Nephron progenitor cell (in vitro differentiated cells): Measurements from ENCODE around the gene ACTR6.

ENCODE experiments used
- DNase-seq: peaks from one replicate; pipeline ENCODE4 v3.0.0; 2021
- H3K27ac Mint-ChIP-seq: 2 replicates; pipeline ENCODE4 v1.8.0; 2021; ENCODE audit warnings: mild to moderate bottlenecking, moderate library complexity, mixed read lengths
- H3K27me3 Mint-ChIP-seq: 2 replicates; pipeline ENCODE4 v1.8.0; 2021; ENCODE audit warnings: mild to moderate bottlenecking, low read depth, mixed read lengths; ENCODE audit not compliant: poor library complexity
- H3K36me3 Mint-ChIP-seq: 2 replicates; pipeline ENCODE4 v1.8.0; 2021; ENCODE audit warnings: low read depth, mixed read lengths
- H3K4me1 Mint-ChIP-seq: 2 replicates; pipeline ENCODE4 v1.8.0; 2021; ENCODE audit warnings: mixed read lengths
- H3K4me3 Mint-ChIP-seq: 2 replicates; pipeline ENCODE4 v1.8.0; 2021; ENCODE audit warnings: mild to moderate bottlenecking, moderate library complexity, mixed read lengths
- H3K9me3 Mint-ChIP-seq: 2 replicates; pipeline ENCODE4 v1.8.0; 2021; ENCODE audit warnings: mild to moderate bottlenecking, moderate library complexity, mixed read lengths
- TF ChIP-seq, protein P1 (sequence below): fragments of 200-600 bp; sonication (generic); IDR thresholded peaks from 2 replicates; pipeline ENCODE4 v1.5.0; 2021; ENCODE audit warnings: antibody characterized with exemption

Gene ACTR6

DNA sequence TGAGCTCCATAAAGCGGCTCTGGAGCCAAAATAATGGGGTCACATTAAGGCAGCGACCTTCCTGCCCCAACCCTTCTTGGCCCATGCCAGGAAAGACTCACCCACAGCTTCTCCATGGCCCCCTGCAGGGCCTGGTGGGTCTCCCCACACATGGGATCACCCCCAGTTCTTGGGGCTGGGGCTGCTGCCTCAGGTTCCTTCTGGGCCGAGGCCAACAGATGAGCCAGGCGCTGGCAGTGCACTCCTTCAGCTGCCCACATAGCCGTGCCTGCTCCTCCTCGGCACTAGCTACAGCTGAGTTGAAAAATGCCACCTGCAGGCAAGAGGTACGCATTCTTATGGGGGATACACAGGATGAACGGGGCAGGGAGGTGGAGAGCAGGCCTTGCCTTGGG lies 43.2 kb upstream of the ACTR6 start:
- H3K4me3 Mint-ChIP-seq, result no peak overlapping the region
- H3K27ac Mint-ChIP-seq, result no peak overlapping the region
- H3K36me3 Mint-ChIP-seq, result peaks cover 6% of the 10 kb centered on the region
- no peaks in the 10 kb centered on the region for H3K4me1 Mint-ChIP-seq
- H3K9me3 Mint-ChIP-seq, result no peaks in the 10 kb centered on the region
- H3K27me3 Mint-ChIP-seq, result peaks cover 10% of the 10 kb centered on the region
- DNase-seq, result no peak
- TF ChIP-seq, protein P1, sequence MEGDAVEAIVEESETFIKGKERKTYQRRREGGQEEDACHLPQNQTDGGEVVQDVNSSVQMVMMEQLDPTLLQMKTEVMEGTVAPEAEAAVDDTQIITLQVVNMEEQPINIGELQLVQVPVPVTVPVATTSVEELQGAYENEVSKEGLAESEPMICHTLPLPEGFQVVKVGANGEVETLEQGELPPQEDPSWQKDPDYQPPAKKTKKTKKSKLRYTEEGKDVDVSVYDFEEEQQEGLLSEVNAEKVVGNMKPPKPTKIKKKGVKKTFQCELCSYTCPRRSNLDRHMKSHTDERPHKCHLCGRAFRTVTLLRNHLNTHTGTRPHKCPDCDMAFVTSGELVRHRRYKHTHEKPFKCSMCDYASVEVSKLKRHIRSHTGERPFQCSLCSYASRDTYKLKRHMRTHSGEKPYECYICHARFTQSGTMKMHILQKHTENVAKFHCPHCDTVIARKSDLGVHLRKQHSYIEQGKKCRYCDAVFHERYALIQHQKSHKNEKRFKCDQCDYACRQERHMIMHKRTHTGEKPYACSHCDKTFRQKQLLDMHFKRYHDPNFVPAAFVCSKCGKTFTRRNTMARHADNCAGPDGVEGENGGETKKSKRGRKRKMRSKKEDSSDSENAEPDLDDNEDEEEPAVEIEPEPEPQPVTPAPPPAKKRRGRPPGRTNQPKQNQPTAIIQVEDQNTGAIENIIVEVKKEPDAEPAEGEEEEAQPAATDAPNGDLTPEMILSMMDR, result no peak

DNA sequence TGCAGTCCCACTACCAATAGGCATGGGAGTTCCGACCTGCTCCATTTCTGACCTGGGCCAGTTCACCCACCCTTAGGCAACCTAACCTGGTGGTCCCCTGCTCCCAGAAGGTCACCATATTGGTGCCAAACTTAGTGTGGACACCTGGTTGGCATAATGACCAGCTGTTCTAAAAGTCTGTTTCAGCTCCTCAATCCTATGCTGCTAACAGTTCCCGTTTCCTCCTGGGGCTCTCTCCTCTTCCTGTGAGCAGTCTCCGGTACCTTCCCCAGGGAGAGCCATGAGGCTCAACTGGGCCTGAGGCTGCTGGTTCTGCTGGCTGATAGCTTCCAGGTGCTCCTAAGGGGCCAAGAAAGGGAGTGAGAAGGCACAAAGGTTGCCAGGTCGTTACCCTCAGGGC lies 42.1 kb upstream of the ACTR6 start:
- DNase-seq, result no peak
- TF ChIP-seq, protein P1, result no peak
- Mint-ChIP-seq H3K4me3 (no peak overlapping the region), H3K27ac (no peak overlapping the region), H3K36me3 (peaks cover 6% of the 10 kb centered on the region), H3K9me3 (no peaks in the 10 kb centered on the region), H3K27me3 (peaks cover 13% of the 10 kb centered on the region), H3K4me1 (peaks cover 6% of the 10 kb centered on the region)

DNA sequence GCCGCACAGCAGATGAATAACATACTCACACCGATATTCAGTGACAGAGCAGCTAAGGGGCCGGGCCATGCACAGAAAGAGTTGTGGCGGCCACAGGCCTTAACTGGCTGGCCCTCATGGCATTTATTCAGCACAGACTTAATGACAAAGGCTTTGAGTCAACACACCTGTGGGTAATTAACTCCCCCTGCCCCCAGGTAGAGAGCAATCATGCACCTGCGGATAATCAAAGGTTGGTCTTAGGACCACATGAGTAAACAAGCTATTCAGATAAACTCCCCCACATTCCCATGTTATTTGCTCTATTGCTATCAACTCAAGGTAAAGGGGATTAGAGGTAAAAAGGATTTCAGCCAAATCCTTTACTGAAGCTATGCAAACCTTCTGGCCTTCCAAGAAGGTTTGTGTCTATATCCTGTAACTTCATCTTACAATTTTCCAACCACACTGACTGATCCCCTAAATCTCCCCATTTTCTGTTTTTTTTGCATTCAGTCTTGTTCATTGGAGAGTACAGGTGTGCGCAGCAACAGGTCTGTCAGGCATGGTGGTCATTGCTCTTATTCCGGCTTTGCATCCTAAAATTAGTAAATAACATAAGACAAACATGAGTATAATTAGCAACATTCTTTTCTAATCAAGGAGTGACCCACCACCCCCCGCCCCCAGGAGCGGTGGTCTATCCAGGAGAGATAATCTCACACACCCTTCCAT lies 41.1 kb upstream of the ACTR6 start:
- Mint-ChIP-seq H3K36me3 (peaks cover 6% of the 10 kb centered on the region), H3K27me3 (peaks cover 9% of the 10 kb centered on the region), H3K4me1 (peaks cover 16% of the 10 kb centered on the region), H3K4me3 (no peak overlapping the region), H3K9me3 (no peaks in the 10 kb centered on the region), H3K27ac (no peak overlapping the region)
- no peak for DNase-seq
- TF ChIP-seq, protein P1, result no peak

DNA sequence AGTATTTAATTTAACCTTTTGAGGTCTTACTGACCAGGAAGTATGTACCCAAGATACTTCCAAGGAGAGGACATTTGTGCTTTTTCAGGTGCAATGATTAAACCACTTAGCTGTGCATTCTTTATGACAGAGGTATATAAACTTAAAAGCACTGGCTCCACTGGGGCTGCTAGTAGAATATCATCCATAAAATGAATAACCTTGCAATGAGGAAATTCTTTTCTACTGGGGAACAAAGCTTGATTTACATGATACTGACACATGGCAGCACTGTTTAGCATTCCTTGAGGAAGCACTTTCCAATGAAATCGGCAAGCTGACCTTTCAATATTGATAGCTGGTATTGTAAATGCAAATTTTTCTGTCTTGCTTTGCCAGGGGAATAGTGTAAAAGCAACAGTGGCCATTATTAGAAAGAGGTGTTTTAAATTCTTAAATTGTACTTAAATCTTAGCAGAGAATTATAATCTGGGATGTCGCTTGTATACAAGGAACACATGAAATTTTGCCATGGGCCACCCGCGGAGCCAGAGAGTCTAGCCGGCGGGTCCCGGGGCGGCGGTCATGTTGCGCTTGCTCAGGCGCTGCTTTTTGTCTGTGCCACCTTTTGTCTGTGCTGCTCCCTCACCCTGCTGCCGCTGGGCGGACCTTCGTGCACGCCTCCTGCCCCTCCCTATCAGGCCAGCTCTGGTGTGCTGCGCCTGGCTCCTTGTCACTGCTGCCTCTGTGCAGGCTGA lies 37.0 kb upstream of the ACTR6 start:
- H3K4me1 Mint-ChIP-seq, result peaks cover 16% of the 10 kb centered on the region
- H3K9me3 Mint-ChIP-seq, result peaks cover 3% of the 10 kb centered on the region
- no peak overlapping the region for H3K27ac Mint-ChIP-seq
- peak overlapping the region; percentile 77 for H3K4me3 Mint-ChIP-seq
- H3K27me3 Mint-ChIP-seq, result peaks cover 9% of the 10 kb centered on the region
- peak; percentile 77 for DNase-seq
- TF ChIP-seq, protein P1, result peak; percentile 29
- H3K36me3 Mint-ChIP-seq, result peaks cover 17% of the 10 kb centered on the region

DNA sequence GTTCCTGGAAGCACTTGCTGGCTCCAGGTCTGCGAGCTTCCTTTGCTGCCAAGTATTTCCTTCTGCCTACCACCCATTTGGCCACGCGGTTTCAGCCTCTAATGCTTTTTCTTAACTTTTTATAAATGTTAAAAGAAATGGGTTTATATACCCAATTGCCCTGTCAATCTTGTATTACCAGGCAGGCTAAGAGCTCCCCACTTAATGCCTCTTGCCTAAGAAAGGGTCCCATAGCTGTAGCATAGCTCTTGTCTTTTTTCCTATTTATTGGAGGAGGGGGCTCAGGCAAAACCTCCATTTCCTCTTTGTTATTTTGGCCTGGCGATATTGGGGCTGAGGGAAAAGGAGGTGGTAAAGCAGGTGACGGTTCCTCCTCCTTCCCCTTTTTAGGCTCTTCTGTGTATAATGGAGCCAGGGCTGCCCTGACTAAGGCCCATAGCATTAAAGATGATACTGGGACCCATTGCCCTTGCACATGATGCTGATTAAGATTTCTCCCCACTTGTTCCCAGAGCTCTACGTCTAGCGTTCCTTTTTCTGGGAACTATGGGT lies 36.4 kb upstream of the ACTR6 start:
- Mint-ChIP-seq H3K27ac (no peak overlapping the region), H3K4me3 (peak overlapping the region; percentile 77), H3K4me1 (peaks cover 16% of the 10 kb centered on the region), H3K27me3 (peaks cover 7% of the 10 kb centered on the region), H3K36me3 (peaks cover 17% of the 10 kb centered on the region), H3K9me3 (peaks cover 3% of the 10 kb centered on the region)
- TF ChIP-seq, protein P1, result no peak
- no peak for DNase-seq
